VCaP (cell line): ENCODE measurements around the gene SEPTIN7.
"Not testable (repeated sequence)": the region's sequence is repeated elsewhere in the genome, so short reads cannot be mapped to it uniquely, and the experiment has no call there.

Source experiments
- H3K27ac ChIP-seq: fragments of 450-650 bp; 2 replicates; pipeline ENCODE4 v1.5.1; 2017
- TF ChIP-seq, protein P1 (sequence below): fragments of 450-650 bp; conservative IDR thresholded peaks from 2 replicates; pipeline ENCODE4 v1.5.1; 2017; ENCODE audit warnings: mild to moderate bottlenecking, moderate library complexity

The SEPTIN7 gene

DNA sequence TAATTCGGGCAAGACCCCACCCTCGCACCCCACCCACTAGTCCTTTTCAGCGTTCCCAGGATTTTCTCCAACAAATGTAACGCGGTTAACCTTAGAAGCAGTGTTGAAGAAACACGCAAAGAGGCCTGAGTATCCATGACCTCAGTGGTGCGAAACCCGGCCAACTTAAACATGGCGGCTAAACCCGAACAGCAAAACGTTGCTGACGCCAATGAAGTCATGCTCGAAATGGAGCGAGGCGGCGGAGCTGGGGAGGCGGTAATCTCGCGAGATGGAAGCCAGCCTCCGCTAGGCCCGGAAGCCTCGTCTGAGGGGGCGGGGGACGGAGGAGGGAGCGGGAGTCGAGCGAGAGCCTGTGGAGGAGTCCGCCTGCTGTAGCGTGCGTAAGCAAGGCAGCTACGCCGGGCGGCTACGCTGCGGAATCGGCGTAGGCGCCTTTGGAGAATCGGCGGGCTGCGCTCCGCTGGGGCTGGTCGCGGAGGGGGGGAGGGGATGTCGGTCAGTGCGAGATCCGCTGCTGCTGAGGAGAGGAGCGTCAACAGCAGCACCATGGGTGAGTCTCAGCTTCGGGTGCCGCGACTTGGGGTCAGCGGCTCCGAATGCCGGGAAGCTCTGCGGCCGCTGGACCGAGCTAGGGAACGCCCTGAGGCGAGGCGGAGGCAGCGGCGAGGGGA lies at the start of gene SEPTIN7:
TSS of gene SEPTIN7 (plus strand) at position 340 of the 674 bp plus-strand sequence. CDS start at position 493, 153 bp downstream.
- TF ChIP-seq, protein P1, sequence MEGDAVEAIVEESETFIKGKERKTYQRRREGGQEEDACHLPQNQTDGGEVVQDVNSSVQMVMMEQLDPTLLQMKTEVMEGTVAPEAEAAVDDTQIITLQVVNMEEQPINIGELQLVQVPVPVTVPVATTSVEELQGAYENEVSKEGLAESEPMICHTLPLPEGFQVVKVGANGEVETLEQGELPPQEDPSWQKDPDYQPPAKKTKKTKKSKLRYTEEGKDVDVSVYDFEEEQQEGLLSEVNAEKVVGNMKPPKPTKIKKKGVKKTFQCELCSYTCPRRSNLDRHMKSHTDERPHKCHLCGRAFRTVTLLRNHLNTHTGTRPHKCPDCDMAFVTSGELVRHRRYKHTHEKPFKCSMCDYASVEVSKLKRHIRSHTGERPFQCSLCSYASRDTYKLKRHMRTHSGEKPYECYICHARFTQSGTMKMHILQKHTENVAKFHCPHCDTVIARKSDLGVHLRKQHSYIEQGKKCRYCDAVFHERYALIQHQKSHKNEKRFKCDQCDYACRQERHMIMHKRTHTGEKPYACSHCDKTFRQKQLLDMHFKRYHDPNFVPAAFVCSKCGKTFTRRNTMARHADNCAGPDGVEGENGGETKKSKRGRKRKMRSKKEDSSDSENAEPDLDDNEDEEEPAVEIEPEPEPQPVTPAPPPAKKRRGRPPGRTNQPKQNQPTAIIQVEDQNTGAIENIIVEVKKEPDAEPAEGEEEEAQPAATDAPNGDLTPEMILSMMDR: no peak
- H3K27ac ChIP-seq: peak within 1 kb of the TSS; percentile 96

DNA sequence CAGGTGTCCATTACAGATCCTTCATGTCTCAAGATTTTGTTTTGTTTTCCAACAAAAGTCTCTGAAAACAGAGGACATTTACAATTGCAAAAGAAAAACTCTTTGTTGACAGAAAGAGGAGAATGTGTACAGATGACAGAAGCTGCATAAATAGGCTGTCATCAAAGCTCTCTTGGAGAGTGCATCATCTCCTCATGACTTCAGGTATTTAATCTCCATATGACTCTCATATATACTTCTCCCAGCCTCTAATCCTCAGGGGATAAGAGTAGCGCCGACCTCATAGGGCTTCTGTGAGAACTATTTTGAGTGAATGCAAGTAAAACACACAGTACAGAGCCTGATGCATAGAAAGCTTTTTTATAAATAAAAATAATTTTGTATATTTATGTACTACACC lies 48.1 kb upstream of the SEPTIN7 start:
- TF ChIP-seq, protein P1: no peak
- no peak overlapping the region for H3K27ac ChIP-seq

DNA sequence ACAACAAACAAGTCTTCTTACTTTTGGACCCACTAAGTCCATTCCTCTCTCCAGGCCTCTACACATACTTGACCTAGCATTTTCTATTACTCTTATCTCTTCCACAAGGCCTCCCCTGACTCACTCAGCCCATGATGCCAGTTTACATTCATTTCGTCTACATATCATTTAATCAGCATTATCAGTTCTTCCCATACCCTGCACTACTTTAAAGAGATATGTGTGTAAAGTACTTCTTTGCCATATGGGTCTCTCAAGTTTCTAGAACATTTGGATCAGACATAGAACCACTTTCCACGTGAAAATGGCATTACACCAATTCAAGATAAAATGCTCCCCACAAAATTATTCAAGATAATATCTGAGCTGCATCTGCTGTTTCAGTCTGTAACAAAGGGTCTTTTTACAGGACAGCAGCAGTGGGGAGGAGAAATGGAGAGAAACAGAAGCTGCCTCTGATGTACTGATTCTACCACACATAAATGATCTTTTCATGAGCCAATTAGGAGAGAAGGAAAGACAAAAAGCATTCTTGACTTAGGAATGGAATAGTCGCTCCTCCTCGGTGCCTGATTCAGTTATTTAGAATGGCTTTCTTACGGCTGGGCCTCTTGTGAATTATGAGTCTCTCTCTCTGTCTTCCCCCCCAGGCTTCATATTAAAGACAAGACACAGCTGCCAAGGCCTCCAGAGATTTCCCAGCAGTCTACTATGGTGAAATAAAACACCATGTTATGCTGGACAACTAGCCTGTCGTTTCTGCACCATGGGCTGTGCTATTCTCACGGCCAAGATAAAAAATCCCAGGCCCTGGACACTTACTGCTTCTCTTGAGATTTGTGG lies 46.9 kb upstream of the SEPTIN7 start:
- H3K27ac ChIP-seq: no peak overlapping the region
- TF ChIP-seq, protein P1: no peak

DNA sequence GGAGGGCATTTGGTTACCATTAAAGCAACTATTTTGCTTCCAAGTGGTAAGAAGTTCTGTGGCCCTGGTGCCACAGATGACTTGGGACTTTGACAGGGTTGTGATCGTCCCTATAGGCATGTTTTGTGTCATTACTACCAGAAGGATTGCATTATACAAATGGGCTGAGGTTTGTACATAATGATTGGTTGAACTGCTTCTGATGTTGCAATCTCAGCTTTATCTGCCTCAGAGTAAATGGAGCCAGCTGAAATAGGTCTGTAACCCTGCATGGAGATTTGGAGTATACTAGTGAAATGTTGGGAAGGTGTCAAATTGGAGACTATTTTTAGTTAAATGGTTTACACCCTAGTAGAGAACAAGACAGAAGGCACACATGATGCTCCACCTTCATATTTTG lies 46.1 kb upstream of the SEPTIN7 start:
- H3K27ac ChIP-seq: no peak overlapping the region
- TF ChIP-seq, protein P1: no peak

DNA sequence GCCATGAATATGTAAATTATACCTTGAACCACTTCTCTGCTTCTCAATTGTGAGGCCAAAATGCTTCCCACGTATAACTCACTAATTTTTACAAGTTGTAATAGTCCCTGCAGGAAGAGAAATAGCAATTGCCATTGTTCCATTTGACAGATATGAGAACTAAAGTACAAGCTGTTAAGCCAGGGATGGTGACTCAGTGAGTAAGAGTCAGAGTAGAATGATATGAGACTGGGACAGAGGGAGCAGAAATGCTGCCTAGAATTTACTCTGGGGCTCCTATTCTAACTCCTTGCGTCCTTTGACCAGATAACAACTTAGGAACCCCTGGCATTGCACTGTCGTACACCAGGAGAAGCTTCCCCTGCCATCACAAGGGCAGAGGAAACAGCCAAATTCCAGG lies 45.1 kb upstream of the SEPTIN7 start:
- TF ChIP-seq, protein P1: no peak
- no peak overlapping the region for H3K27ac ChIP-seq

DNA sequence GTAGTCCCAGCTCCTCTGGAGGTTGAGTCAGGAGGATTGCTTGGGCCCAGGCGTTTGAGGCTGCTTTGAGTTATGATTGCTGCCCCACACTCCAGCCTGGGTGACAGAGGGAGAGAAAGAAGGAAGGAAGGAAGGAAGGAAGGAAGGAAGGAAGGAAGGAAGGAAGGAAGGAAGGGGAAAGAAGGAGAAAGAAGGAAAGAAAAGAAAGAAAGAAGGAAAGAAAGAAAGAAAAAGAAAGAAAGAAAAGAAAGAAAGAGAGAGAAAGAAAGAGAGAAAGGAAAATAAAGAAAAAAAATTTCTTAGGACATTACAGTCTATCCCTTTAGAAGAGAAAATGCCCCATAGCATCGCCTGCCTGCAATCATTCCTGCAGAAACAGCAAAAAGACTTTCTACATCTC lies 44.4 kb upstream of the SEPTIN7 start:
- H3K27ac ChIP-seq: not testable (repeated sequence)

DNA sequence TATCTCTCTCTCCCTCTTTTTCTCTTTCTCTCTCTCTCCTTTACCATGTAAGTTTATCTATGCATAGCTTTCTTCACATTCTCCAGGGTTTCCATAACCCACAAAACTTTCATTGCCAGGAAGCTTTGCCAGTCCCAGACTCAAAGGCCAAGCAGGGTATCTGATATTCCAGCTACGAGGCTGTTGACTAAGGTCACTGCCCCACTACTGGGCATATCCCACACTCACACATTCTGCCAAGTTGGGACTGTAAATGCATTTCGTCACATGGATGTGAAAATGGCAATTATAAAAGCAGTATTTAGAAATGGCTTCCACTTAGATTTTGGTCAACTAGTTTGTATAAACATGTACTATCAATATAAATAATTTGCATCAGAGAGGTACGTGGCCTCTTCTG lies 43.3 kb upstream of the SEPTIN7 start:
- TF ChIP-seq, protein P1: no peak
- no peak overlapping the region for H3K27ac ChIP-seq

DNA sequence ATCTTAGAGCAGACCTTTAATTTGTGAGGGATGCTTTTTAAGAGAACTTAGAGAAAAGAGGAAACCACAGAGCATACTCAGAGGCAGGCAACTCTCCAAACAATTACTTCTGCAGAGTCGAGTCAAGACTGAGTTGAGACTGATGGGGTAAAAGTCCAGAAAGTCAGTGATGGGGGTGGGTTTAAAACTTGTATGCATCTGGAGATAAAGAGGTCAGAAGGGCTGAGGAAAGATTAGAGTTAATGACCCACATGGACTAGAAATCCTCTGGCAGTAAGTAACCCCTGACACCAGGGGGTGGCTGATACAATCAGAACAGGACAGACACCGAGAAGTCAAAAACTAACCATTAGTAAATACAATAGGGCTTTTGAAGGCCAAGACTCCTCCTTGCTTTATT lies 42.4 kb upstream of the SEPTIN7 start:
- TF ChIP-seq, protein P1: no peak
- H3K27ac ChIP-seq: no peak overlapping the region
